ENCODE results near the gene TKT.

DNA sequence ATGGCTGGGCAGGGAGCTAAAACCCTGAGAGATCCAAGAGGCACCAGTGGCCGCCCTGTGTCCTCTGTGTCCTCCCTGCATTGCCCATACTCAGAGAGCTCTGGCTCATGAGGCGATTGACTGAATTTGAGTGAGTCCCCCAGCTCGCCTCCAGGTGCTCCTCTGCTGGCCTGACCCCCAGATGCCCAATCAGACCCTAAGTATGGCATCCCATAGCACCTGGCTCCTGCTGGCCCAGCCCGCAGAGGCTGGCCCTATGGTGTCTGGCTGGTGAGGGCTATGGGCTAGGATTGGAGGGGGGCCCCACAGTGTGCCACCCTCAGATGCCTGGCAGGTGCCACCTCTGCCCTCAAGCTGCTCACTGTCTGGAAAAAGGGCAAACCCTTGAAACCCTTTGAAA, 1.6 kb upstream of the TKT start:
- TF ChIP-seq POLR2A (IDR thresholded peaks at IDR 0.05; ENCODE audit: insufficient read depth in 1 of 2, low read depth in 2 of 2, low read length in 2 of 2) (no peak), ELF4 (CRISPR knock-in tag; IDR thresholded peaks at IDR 0.05; ENCODE audit: borderline replicate concordance) (no peak), ASH2L (IDR thresholded peaks at IDR 0.05; ENCODE audit: insufficient read length, low read depth, low read length) (no peak), GTF2F1 (IDR thresholded peaks at IDR 0.05; ENCODE audit: low read length) (no peak), PHF21A (CRISPR knock-in tag; IDR thresholded peaks at IDR 0.05) (no peak), KDM1A (CRISPR knock-in tag; IDR thresholded peaks at IDR 0.05) (no peak), RAD21 (CRISPR knock-in tag; IDR thresholded peaks at IDR 0.05) (no peak)
- TF ChIP-seq, protein P1, sequence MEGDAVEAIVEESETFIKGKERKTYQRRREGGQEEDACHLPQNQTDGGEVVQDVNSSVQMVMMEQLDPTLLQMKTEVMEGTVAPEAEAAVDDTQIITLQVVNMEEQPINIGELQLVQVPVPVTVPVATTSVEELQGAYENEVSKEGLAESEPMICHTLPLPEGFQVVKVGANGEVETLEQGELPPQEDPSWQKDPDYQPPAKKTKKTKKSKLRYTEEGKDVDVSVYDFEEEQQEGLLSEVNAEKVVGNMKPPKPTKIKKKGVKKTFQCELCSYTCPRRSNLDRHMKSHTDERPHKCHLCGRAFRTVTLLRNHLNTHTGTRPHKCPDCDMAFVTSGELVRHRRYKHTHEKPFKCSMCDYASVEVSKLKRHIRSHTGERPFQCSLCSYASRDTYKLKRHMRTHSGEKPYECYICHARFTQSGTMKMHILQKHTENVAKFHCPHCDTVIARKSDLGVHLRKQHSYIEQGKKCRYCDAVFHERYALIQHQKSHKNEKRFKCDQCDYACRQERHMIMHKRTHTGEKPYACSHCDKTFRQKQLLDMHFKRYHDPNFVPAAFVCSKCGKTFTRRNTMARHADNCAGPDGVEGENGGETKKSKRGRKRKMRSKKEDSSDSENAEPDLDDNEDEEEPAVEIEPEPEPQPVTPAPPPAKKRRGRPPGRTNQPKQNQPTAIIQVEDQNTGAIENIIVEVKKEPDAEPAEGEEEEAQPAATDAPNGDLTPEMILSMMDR (CRISPR knock-in tag; IDR thresholded peaks at IDR 0.05) = no peak
- TF ChIP-seq, protein P2, sequence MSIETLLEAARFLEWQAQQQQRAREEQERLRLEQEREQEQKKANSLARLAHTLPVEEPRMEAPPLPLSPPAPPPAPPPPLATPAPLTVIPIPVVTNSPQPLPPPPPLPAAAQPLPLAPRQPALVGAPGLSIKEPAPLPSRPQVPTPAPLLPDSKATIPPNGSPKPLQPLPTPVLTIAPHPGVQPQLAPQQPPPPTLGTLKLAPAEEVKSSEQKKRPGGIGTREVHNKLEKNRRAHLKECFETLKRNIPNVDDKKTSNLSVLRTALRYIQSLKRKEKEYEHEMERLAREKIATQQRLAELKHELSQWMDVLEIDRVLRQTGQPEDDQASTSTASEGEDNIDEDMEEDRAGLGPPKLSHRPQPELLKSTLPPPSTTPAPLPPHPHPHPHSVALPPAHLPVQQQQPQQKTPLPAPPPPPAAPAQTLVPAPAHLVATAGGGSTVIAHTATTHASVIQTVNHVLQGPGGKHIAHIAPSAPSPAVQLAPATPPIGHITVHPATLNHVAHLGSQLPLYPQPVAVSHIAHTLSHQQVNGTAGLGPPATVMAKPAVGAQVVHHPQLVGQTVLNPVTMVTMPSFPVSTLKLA (IDR thresholded peaks at IDR 0.05) = no peak
- TF ChIP-seq, protein P3, sequence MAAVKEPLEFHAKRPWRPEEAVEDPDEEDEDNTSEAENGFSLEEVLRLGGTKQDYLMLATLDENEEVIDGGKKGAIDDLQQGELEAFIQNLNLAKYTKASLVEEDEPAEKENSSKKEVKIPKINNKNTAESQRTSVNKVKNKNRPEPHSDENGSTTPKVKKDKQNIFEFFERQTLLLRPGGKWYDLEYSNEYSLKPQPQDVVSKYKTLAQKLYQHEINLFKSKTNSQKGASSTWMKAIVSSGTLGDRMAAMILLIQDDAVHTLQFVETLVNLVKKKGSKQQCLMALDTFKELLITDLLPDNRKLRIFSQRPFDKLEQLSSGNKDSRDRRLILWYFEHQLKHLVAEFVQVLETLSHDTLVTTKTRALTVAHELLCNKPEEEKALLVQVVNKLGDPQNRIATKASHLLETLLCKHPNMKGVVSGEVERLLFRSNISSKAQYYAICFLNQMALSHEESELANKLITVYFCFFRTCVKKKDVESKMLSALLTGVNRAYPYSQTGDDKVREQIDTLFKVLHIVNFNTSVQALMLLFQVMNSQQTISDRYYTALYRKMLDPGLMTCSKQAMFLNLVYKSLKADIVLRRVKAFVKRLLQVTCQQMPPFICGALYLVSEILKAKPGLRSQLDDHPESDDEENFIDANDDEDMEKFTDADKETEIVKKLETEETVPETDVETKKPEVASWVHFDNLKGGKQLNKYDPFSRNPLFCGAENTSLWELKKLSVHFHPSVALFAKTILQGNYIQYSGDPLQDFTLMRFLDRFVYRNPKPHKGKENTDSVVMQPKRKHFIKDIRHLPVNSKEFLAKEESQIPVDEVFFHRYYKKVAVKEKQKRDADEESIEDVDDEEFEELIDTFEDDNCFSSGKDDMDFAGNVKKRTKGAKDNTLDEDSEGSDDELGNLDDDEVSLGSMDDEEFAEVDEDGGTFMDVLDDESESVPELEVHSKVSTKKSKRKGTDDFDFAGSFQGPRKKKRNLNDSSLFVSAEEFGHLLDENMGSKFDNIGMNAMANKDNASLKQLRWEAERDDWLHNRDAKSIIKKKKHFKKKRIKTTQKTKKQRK (IDR thresholded peaks at IDR 0.05; ENCODE audit: low read length) = no peak
